Osteoblast (primary cell): Measurements from ENCODE around the gene PANK1. TPM values are rescaled to one million over a fixed set of nuclear protein-coding genes. Genes with fewer than 3 reads are reported as not detected.
A peak's percentile ranks its signal among the peaks of the same experiment; 100 is the strongest.

Source experiments
- DNase-seq: peaks from one replicate; pipeline ENCODE4 v3.0.0; 2011; ENCODE audit warnings: low spot score, mixed read lengths; ENCODE audit not compliant: insufficient read length; ENCODE audit errors: missing footprints
- H2AFZ ChIP-seq: 2 replicates; pipeline ENCODE4 v1.6.0; 2011; ENCODE audit warnings: mild to moderate bottlenecking, low read length
- H3K27ac ChIP-seq: 2 replicates; pipeline ENCODE4 v1.5.1; 2011; ENCODE audit warnings: mild to moderate bottlenecking, low read depth, low read length, moderate library complexity
- H3K27me3 ChIP-seq: 2 replicates; pipeline ENCODE4 v1.6.0; 2012; ENCODE audit warnings: mild to moderate bottlenecking, control low read depth, inconsistent platforms, low read length, moderate library complexity; ENCODE audit not compliant: insufficient read depth
- H3K36me3 ChIP-seq: 2 replicates; pipeline ENCODE4 v1.5.1; 2011; ENCODE audit warnings: mild to moderate bottlenecking, low read length, control low read depth, moderate library complexity; ENCODE audit not compliant: insufficient read depth
- H3K4me1 ChIP-seq: 2 replicates; pipeline ENCODE4 v1.5.1; 2011; ENCODE audit warnings: mild to moderate bottlenecking, low read length, control low read depth, moderate library complexity; ENCODE audit not compliant: insufficient read depth
- H3K4me2 ChIP-seq: 2 replicates; pipeline ENCODE4 v1.6.0; 2011; ENCODE audit warnings: mild to moderate bottlenecking, low read length; ENCODE audit not compliant: insufficient read depth
- H3K4me3 ChIP-seq: fragments of 200-600 bp; sonication (generic); 3 replicates; pipeline ENCODE4 v1.5.1; 2012; ENCODE audit warnings: mild to moderate bottlenecking, low read length, inconsistent platforms; ENCODE audit not compliant: insufficient read depth
- H3K79me2 ChIP-seq: 2 replicates; pipeline ENCODE4 v1.6.0; 2012; ENCODE audit warnings: mild to moderate bottlenecking, low read length, control low read depth, inconsistent platforms; ENCODE audit not compliant: insufficient read depth
- H3K9me3 ChIP-seq: 2 replicates; pipeline ENCODE4 v1.5.1; 2011; ENCODE audit warnings: low read depth, low read length, control low read depth
- H4K20me1 ChIP-seq: 2 replicates; pipeline ENCODE4 v1.6.0; 2012; ENCODE audit warnings: mild to moderate bottlenecking, low read length, control low read depth; ENCODE audit not compliant: insufficient read depth
- CTCF ChIP-seq: IDR thresholded peaks from 2 replicates; pipeline ENCODE4 v1.5.1; 2011; ENCODE audit warnings: mild to moderate bottlenecking, low read depth, low read length, moderate library complexity; ENCODE audit errors: extremely low read depth
- total RNA-seq: library from RNA; depleted of rRNA; stranded (reverse); fragments of >200 nt; gene quantifications from 2 replicates; pipeline ENCODE4 v1.2.3, GENCODE V29; 2012

The PANK1 gene
- total RNA-seq, 1 donor, result 5.8 TPM

- no peak overlapping the region for H2AFZ ChIP-seq
- H3K4me1 ChIP-seq, result peaks cover 4% of the 10 kb centered on the region
- no peak overlapping the region for H3K4me2 ChIP-seq
- no peak overlapping the region for H3K27ac ChIP-seq
- no peaks in the 10 kb centered on the region for H4K20me1 ChIP-seq
- no peak overlapping the region for H3K4me3 ChIP-seq
- no peaks in the 10 kb centered on the region for H3K27me3 ChIP-seq
- no peaks in the 10 kb centered on the region for H3K79me2 ChIP-seq
- H3K36me3 ChIP-seq, result no peaks in the 10 kb centered on the region
- DNase-seq, result no peak
- no peaks in the 10 kb centered on the region for H3K9me3 ChIP-seq
- TF ChIP-seq CTCF, result no peak
Observed at GRCh38 chr10:89543841-89544240, 101.2 kb downstream of the PANK1 start.

GRCh38 chr10:89540420-89540949, 104.6 kb downstream of the PANK1 start:
- Histone ChIP-seq H2AFZ (no peak overlapping the region), H3K4me2 (peak overlapping the region; percentile 51), H3K4me1 (peaks cover 7% of the 10 kb centered on the region), H3K27ac (peak overlapping the region; percentile 8), H3K9me3 (no peaks in the 10 kb centered on the region), H3K79me2 (no peaks in the 10 kb centered on the region), H4K20me1 (no peaks in the 10 kb centered on the region), H3K36me3 (no peaks in the 10 kb centered on the region), H3K4me3 (peak overlapping the region; percentile 25), H3K27me3 (peaks cover 17% of the 10 kb centered on the region)
- peak; percentile 94 for DNase-seq
- no peak for TF ChIP-seq CTCF

- Histone ChIP-seq H3K4me2 (no peak overlapping the region), H3K4me3 (no peak overlapping the region), H3K4me1 (peaks cover 11% of the 10 kb centered on the region), H4K20me1 (no peaks in the 10 kb centered on the region), H2AFZ (no peak overlapping the region), H3K79me2 (no peaks in the 10 kb centered on the region), H3K27me3 (peaks cover 42% of the 10 kb centered on the region), H3K27ac (no peak overlapping the region), H3K36me3 (no peaks in the 10 kb centered on the region), H3K9me3 (no peaks in the 10 kb centered on the region)
- TF ChIP-seq CTCF, result no peak
- no peak for DNase-seq
Observed at GRCh38 chr10:89537364-89537763, 107.7 kb downstream of the PANK1 start.

GRCh38 chr10:89536013-89536354, 109.1 kb downstream of the PANK1 start:
- H3K4me2 ChIP-seq, result peak overlapping the region; percentile 62
- no peak overlapping the region for H2AFZ ChIP-seq
- no peaks in the 10 kb centered on the region for H3K36me3 ChIP-seq
- H3K4me3 ChIP-seq, result peak overlapping the region; percentile 62
- peaks cover 42% of the 10 kb centered on the region for H3K27me3 ChIP-seq
- peaks cover 11% of the 10 kb centered on the region for H3K4me1 ChIP-seq
- no peak overlapping the region for H3K27ac ChIP-seq
- H3K79me2 ChIP-seq, result no peaks in the 10 kb centered on the region
- no peaks in the 10 kb centered on the region for H3K9me3 ChIP-seq
- TF ChIP-seq CTCF, result no peak
- no peaks in the 10 kb centered on the region for H4K20me1 ChIP-seq
- no peak for DNase-seq
